GM10248 (cell line): ENCODE data around the gene GABRA6.
A peak's percentile ranks its signal among the peaks of the same experiment; 100 is the strongest.

Experiments
- CTCF ChIA-PET: fragments of 300-600 bp; sonication (Branson Sonifier 250); formaldehyde crosslinking; extraction: SDS; loops from one replicate; lab custom pipeline; 2021; ENCODE audit warnings: antibody characterized with exemption; lab: Yijun Ruan, JAX
- POLR2A ChIA-PET: fragments of 350-650 bp; sonication (Branson Sonifier 250); formaldehyde crosslinking; extraction: SDS; loops from one replicate; lab custom pipeline; 2020; ENCODE audit warnings: antibody characterized with exemption; lab: Yijun Ruan, JAX
- DNase-seq: peaks from one replicate; pipeline ENCODE4 v3.0.0; 2012; ENCODE audit errors: extremely low spot score
- TF ChIP-seq, protein P1 (sequence below): IDR thresholded peaks from 2 replicates; pipeline ENCODE4 v1.5.1; 2012; ENCODE audit warnings: mild to moderate bottlenecking, low read depth; ENCODE audit errors: extremely low read depth, missing control alignments, control extremely low read depth

GABRA6 gene

DNA sequence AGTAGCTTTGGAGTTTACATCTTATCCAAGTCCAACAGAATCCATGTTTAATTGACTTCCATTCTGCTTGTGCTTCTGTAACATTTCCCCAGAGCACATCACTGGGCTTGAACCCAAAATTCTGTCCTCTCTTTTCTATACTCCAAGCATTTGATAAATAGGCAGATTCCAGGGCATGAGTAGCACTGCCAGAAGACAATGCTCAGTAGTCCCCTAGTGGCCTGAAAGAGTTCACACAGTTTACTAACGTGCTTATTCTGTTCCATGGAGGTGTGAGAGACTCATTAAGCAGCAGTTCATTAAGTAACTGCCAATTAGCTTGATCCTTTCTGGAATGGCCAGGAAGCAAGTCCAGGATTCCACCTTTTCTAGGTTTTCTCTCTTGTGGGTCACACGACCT lies 9.4 kb upstream of the GABRA6 start:
- TF ChIP-seq, protein P1, sequence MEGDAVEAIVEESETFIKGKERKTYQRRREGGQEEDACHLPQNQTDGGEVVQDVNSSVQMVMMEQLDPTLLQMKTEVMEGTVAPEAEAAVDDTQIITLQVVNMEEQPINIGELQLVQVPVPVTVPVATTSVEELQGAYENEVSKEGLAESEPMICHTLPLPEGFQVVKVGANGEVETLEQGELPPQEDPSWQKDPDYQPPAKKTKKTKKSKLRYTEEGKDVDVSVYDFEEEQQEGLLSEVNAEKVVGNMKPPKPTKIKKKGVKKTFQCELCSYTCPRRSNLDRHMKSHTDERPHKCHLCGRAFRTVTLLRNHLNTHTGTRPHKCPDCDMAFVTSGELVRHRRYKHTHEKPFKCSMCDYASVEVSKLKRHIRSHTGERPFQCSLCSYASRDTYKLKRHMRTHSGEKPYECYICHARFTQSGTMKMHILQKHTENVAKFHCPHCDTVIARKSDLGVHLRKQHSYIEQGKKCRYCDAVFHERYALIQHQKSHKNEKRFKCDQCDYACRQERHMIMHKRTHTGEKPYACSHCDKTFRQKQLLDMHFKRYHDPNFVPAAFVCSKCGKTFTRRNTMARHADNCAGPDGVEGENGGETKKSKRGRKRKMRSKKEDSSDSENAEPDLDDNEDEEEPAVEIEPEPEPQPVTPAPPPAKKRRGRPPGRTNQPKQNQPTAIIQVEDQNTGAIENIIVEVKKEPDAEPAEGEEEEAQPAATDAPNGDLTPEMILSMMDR, result peak; percentile 43
- ChIA-PET POLR2A (no interaction called here), CTCF (interaction anchor here (1.0 to 1.8 kb wide), 2 partner anchors 9 to 12 kb away, joined by 3 to 5 read pairs; partner anchors contain the start of gene GABRA6)
- DNase-seq, result peak; percentile 7

DNA sequence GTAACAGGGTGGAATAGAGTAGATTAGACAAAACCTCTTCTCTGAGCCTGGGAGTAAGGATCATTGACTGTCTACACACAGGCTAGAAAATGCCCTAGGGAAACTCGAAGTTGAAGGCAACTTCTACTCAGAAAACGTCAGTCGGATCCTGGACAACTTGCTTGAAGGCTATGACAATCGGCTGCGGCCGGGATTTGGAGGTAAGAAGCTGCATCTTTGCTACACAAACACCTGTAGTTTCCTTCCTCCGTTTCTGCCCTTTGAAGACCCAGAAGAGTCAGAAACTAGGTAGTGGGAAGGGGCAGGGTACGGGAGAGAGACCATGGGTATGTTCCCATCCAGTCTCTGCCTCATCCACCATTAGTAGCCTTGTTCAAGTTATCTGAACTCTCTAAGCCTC lies 628 bp downstream of the GABRA6 start:
- DNase-seq, result no peak
- CTCF ChIA-PET, result interaction anchor here (1.7 kb wide), 1 partner anchor 9 kb away, joined by 5 read pairs; no protein-coding TSS in a partner anchor
- TF ChIP-seq, protein P1, result no peak
- POLR2A ChIA-PET, result no interaction called here

DNA sequence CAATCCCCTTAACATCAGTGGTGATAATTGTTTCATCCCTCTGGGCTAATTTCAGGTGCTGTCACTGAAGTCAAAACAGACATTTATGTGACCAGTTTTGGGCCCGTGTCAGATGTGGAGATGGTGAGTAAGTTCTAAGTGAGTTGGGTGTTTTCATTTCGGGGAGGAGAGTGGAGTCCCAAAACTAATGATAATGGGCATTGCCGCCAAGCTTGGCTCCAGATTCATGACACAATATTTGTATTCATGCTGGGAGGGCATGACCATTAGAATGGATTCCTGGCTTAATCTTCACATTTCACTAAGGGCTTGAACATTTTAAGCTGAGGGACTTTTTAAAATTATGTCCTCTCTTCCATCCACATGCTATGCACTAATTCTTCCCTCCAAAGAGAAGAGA lies 1.4 kb downstream of the GABRA6 start:
- TF ChIP-seq, protein P1, result no peak
- POLR2A ChIA-PET, result no interaction called here
- DNase-seq, result no peak
- CTCF ChIA-PET, result interaction anchor here (1.7 kb wide), 1 partner anchor 9 kb away, joined by 5 read pairs; no protein-coding TSS in a partner anchor

DNA sequence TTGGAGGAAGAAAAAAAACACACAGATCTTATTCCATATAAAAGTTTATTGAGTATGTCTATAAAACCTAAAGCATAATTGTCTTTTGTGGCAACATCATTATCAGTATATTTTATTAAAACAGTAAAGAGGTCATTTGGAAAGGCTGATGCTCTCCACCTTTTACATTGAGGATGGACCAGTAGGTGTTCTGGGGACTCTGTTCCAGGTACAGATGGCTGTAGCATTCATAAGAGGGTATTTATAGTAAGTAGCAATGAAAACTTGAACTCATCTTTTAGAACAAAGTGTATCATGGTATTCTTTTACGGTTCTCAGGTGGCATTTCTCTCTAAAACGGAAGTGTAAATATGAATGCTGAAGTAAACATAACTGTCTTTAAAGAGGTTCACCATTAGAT lies 1.8 kb downstream of the GABRA6 start:
- TF ChIP-seq, protein P1, result no peak
- CTCF ChIA-PET, result interaction anchor here (1.7 kb wide), 1 partner anchor 8 kb away, joined by 5 read pairs; no protein-coding TSS in a partner anchor
- POLR2A ChIA-PET, result no interaction called here
- no peak for DNase-seq

DNA sequence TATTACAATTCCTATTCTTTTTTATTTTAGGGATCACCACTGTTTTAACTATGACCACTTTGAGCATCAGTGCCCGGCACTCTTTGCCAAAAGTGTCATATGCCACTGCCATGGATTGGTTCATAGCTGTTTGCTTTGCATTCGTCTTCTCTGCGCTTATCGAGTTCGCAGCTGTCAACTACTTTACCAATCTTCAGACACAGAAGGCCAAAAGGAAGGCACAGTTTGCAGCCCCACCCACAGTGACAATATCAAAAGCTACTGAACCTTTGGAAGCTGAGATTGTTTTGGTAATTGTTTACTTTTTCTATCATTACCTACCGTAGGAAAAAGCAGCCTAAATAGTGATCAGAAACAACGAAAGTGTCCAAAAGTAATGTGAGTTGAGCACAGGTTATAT lies 6.4 kb downstream of the GABRA6 start:
- ChIA-PET CTCF (no interaction called here), POLR2A (no interaction called here)
- DNase-seq, result no peak
- TF ChIP-seq, protein P1, result no peak

DNA sequence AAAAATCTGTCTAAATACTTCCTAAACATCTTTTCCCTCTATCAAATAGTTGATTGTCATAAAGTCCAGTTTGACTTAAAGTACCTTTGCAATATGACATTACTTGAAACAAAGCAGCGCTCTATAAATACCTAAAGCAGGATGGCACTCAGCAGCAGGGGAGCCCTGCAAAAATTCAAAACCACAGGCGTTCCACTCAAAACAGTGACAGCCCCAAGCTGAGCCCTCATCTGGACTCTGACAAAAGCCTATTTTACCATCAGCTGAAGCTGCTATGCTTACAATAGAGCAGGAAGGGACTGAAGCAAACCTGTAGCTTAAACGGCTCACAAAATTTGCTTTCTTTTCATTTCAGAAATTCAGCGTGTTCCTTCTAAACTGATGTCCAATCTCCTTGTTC lies 11.5 kb downstream of the GABRA6 start:
- TF ChIP-seq, protein P1, result no peak
- ChIA-PET CTCF (interaction anchor here (1.5 kb wide), 1 partner anchor 8 kb away, joined by 3 read pairs; no protein-coding TSS in a partner anchor), POLR2A (no interaction called here)
- no peak for DNase-seq
